Occipital lobe (tissue), 3 donors: Measurements from ENCODE around the gene CNTN6. TPM values are rescaled to one million over a fixed set of nuclear protein-coding genes. Genes with fewer than 3 reads are reported as not detected.

Experiments used
- DNase-seq: peaks from one replicate; lab custom pipeline; 2025; lab: John Stamatoyannopoulos, UW
- small RNA-seq: library from RNA; depleted of rRNA; stranded (forward); fragments of <200 nt; gene quantifications from one replicate; pipeline ENCODE3, GENCODE V24; 2014
- total RNA-seq: library from RNA; depleted of rRNA; stranded (reverse); fragments of >200 nt; gene quantifications from one replicate; pipeline ENCODE4 v1.2.3, GENCODE V29; 2014

CNTN6 gene
- total RNA-seq, 1 donor from 2014 or later, result 4.7 TPM

DNA sequence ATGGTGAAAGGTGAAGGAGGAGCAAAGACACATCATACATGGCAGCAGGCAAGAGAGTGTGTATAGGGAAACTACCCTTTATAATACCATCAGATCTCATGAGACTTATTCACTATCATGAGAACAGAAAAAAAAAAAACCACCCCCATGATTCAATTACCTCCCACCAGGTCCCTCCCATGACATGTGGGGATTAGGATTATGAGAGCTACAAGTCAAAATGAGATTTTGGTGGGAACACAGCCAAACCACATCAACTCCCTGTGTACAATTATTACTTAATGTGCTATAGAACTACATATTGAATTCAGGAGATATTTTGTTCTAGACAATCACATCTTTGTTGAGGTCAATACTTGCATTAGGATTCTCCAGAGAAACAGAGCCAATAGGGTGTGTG is 313.4 kb downstream of the CNTN6 start:
- no peak for DNase-seq

GRCh38 chr3:1421577-1421976 is 328.8 kb downstream of the CNTN6 start:
- DNase-seq, result no peak

DNA sequence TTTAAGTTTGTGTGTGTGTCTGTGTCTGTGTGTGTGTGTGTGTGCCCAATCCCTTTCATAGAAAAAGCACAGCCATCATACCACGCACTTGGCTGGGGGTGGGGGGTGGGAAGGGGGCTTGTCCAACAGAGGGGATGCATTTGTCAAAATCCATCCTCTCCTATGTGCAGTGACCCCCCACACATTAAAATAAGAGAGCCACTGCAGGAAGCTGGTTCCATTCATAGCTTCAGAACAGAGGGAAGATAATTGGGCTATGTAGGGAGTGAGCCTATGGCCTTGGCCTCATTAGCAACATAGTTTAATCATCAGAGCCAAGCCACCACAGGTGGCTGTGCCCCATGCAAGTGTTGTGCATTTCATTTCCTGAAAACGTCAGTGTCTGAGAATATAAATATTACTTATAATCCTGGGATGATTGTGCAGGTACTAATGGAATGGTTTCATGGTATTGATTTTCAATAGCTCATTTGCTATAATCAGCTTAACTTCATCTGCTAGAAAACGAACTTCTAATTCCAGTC is 330.8 kb downstream of the CNTN6 start:
- DNase-seq, result no peak

- DNase-seq, result no peak
Observed at GRCh38 chr3:1439395-1439794, 346.6 kb downstream of the CNTN6 start.

DNA sequence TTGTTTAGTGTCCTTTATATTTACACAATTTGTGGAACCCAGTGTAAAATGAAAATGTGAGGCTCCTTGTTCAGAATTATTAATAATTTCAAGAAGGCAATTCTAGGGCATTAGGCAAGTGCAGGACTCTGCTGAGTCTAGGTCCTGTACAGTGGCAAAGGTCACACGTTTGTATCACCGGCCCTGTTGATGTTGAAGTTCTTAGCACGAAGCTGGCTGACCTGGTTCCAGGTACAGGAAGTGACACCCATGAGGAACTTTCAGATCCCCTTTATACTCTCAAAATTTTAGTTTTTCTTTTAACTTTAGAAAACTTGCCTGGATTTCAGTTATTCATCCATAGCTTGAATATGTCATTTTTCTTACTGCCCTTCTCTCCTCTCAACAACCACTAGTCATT is 349.4 kb downstream of the CNTN6 start:
- DNase-seq, result no peak

DNA sequence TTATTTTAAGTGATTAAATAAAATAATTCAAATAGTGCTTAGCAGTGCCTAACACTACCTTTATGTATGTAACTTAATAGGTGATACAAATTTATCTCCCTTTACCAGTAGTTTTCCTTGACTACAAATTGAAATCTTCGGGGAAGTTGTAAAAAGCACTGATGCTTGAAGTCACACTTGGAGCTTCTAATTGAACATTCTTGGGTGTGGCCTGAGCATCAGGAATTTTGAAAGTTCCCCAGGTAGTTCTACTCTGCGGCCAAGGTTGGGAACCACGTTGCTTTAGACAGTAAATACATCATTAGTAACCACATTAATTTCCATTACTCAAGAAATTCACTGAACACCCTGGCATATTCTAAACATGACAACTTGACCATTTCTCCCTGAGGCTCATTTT is 351.4 kb downstream of the CNTN6 start:
- no peak for DNase-seq

GRCh38 chr3:1446531-1446930 is 353.7 kb downstream of the CNTN6 start:
- no peak for DNase-seq

GRCh38 chr3:1447452-1447851 is 354.6 kb downstream of the CNTN6 start:
- DNase-seq, result no peak

- DNase-seq, result no peak
Observed at GRCh38 chr3:1448443-1448842, 355.6 kb downstream of the CNTN6 start.

Small RNA genes lying within 50 kb of the gene (small RNA-seq; reads per million reads assigned to genes)
- not detected for gene CRB3P1
- not detected for gene RN7SL120P
